H1 (cell line): ENCODE data around the gene NELL2.

Experiments used
- EGR1 ChIP-seq: IDR thresholded peaks from 2 replicates; pipeline ENCODE4 v1.6.1; 2011; ENCODE audit warnings: low read depth, low read length, borderline replicate concordance
- RFX5 ChIP-seq: IDR thresholded peaks from 2 replicates; pipeline ENCODE4 v1.6.1; 2011; ENCODE audit warnings: low read depth, low read length, improper control_type of control experiment, borderline replicate concordance
- TF ChIP-seq, protein P1 (sequence below), 3 experiments: IDR thresholded peaks; 1 replicate in 2 of 3; 2 replicates in 1 of 3; pipeline versions ENCODE4 v1.5.1 to v1.6.1; 2011; ENCODE audit warnings: low read length in 3 of 3, mild to moderate bottlenecking in 3 of 3, inconsistent platforms in 2 of 3, low read depth in 1 of 3, moderate library complexity in 1 of 3; ENCODE audit not compliant: insufficient read depth in 1 of 3; ENCODE audit errors: control extremely low read depth in 1 of 3
- TF ChIP-seq, protein P2 (sequence below): IDR thresholded peaks from 2 replicates; pipeline ENCODE4 v1.6.1; 2012; ENCODE audit warnings: inconsistent platforms

DNA sequence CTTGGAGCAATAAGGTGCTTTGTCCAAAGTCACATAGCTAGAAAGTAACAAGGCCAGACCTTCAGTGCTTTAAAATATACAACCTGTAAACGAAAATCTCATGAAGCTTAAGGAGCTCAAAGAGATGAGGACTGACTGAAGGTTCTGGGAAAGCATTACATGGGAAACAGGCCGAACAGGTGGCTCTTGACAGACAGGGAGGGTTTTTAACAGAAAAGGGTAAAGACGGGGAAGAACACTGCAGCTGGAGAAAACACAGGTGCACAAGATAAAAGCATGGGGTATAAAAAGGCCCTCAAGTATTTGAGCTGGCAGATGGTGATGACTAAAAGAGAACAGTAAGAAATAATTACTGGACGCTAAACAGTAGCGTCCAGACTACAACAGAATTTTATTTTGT is 257.2 kb downstream of the NELL2 start:
- TF ChIP-seq EGR1 (no peak), RFX5 (no peak)
- TF ChIP-seq, protein P1, sequence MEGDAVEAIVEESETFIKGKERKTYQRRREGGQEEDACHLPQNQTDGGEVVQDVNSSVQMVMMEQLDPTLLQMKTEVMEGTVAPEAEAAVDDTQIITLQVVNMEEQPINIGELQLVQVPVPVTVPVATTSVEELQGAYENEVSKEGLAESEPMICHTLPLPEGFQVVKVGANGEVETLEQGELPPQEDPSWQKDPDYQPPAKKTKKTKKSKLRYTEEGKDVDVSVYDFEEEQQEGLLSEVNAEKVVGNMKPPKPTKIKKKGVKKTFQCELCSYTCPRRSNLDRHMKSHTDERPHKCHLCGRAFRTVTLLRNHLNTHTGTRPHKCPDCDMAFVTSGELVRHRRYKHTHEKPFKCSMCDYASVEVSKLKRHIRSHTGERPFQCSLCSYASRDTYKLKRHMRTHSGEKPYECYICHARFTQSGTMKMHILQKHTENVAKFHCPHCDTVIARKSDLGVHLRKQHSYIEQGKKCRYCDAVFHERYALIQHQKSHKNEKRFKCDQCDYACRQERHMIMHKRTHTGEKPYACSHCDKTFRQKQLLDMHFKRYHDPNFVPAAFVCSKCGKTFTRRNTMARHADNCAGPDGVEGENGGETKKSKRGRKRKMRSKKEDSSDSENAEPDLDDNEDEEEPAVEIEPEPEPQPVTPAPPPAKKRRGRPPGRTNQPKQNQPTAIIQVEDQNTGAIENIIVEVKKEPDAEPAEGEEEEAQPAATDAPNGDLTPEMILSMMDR (IDR thresholded peaks at IDR 0.05; ENCODE audit: control extremely low read depth in 1 of 3, insufficient read depth in 1 of 3, low read depth in 1 of 3, low read length in 3 of 3), result no peak
- TF ChIP-seq, protein P2, sequence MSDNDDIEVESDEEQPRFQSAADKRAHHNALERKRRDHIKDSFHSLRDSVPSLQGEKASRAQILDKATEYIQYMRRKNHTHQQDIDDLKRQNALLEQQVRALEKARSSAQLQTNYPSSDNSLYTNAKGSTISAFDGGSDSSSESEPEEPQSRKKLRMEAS, result no peak
